22Rv1 (cell line): Measurements from ENCODE around the gene SH3TC2.

Experiments used
- ZFX ChIP-seq: fragments of 450-650 bp; IDR thresholded peaks from 2 replicates; pipeline ENCODE4 v1.6.1; 2017; ENCODE audit warnings: antibody characterized with exemption, borderline replicate concordance
- TF ChIP-seq, protein P1 (sequence below): fragments of 450-650 bp; IDR thresholded peaks from 2 replicates; pipeline ENCODE4 v1.5.1; 2017; ENCODE audit warnings: mild to moderate bottlenecking

GRCh38 chr5:149015561-149015960, 47.3 kb downstream of the SH3TC2 start:
- TF ChIP-seq, protein P1, sequence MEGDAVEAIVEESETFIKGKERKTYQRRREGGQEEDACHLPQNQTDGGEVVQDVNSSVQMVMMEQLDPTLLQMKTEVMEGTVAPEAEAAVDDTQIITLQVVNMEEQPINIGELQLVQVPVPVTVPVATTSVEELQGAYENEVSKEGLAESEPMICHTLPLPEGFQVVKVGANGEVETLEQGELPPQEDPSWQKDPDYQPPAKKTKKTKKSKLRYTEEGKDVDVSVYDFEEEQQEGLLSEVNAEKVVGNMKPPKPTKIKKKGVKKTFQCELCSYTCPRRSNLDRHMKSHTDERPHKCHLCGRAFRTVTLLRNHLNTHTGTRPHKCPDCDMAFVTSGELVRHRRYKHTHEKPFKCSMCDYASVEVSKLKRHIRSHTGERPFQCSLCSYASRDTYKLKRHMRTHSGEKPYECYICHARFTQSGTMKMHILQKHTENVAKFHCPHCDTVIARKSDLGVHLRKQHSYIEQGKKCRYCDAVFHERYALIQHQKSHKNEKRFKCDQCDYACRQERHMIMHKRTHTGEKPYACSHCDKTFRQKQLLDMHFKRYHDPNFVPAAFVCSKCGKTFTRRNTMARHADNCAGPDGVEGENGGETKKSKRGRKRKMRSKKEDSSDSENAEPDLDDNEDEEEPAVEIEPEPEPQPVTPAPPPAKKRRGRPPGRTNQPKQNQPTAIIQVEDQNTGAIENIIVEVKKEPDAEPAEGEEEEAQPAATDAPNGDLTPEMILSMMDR, result no peak
- no peak for TF ChIP-seq ZFX
